ENCODE data around the gene GSTT2.
"Not testable (repeated sequence)": the region's sequence is repeated elsewhere in the genome, so short reads cannot be mapped to it uniquely, and the experiment has no call there.

The GSTT2 gene

DNA sequence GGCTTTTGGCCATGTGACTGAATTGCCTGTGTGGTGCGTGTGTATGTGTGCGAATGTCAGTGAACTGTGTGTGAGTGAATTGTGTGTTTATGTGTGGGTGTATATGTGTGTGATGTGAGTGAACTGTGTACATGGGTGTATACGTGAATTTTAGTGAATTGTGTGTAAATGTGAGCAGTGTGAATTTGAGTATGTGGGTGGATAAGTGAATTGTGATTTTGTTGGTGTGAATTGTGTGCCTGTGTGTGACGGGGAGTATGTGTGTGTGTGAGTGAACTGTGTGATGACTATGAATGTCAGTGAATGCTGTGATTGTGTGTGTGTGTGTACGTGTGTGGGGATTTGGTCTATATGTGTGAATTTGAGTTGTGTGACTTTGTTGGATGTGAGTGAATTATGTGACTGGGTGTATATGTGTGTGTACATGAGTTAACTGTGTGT lies 9.7 kb upstream of the GSTT2 start:
- no peak overlapping the region for H3K4me3 ChIP-seq (ENCODE audit: low read depth in 1 of 2, low read length in 2 of 2)
- TF ChIP-seq, protein P1, sequence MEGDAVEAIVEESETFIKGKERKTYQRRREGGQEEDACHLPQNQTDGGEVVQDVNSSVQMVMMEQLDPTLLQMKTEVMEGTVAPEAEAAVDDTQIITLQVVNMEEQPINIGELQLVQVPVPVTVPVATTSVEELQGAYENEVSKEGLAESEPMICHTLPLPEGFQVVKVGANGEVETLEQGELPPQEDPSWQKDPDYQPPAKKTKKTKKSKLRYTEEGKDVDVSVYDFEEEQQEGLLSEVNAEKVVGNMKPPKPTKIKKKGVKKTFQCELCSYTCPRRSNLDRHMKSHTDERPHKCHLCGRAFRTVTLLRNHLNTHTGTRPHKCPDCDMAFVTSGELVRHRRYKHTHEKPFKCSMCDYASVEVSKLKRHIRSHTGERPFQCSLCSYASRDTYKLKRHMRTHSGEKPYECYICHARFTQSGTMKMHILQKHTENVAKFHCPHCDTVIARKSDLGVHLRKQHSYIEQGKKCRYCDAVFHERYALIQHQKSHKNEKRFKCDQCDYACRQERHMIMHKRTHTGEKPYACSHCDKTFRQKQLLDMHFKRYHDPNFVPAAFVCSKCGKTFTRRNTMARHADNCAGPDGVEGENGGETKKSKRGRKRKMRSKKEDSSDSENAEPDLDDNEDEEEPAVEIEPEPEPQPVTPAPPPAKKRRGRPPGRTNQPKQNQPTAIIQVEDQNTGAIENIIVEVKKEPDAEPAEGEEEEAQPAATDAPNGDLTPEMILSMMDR (IDR thresholded peaks at IDR 0.05; ENCODE audit: borderline replicate concordance, extremely low read depth, low read length, poor library complexity, severe bottlenecking): no peak
- no peak for TF ChIP-seq EZH2 (IDR thresholded peaks at IDR 0.05; ENCODE audit: borderline replicate concordance, low read depth, low read length, severe bottlenecking)
- peak overlapping the region; percentile 31; the same call in 1 of the 2 replicates for H3K4me2 ChIP-seq (ENCODE audit: insufficient read depth, low read length)
- no peak overlapping the region for H2AFZ ChIP-seq (ENCODE audit: low read depth, low read length)
- no peaks in the 10 kb centered on the region for H3K27me3 ChIP-seq (ENCODE audit: insufficient read depth, low read length, poor library complexity)
- H3K79me2 ChIP-seq (ENCODE audit: insufficient read depth, low read length): peaks cover 30% of the 10 kb centered on the region
- peaks cover 31% of the 10 kb centered on the region for H3K4me1 ChIP-seq (ENCODE audit: insufficient read depth, low read length)
- H3K27ac ChIP-seq (ENCODE audit: low read length): no peak overlapping the region
- peaks cover 26% of the 10 kb centered on the region for H4K20me1 ChIP-seq (ENCODE audit: insufficient read depth, low read length)
- peaks cover 31% of the 10 kb centered on the region for H3K36me3 ChIP-seq (ENCODE audit: insufficient read depth, low read length)
- ATAC-seq (ENCODE audit: insufficient read depth, low read depth): no peak
- no peak overlapping the region for H3K9ac ChIP-seq (ENCODE audit: low read depth, low read length)
- H3K9me3 ChIP-seq (ENCODE audit: insufficient read depth, low read length, severe bottlenecking): no peaks in the 10 kb centered on the region
- DNase-seq: no peak

DNA sequence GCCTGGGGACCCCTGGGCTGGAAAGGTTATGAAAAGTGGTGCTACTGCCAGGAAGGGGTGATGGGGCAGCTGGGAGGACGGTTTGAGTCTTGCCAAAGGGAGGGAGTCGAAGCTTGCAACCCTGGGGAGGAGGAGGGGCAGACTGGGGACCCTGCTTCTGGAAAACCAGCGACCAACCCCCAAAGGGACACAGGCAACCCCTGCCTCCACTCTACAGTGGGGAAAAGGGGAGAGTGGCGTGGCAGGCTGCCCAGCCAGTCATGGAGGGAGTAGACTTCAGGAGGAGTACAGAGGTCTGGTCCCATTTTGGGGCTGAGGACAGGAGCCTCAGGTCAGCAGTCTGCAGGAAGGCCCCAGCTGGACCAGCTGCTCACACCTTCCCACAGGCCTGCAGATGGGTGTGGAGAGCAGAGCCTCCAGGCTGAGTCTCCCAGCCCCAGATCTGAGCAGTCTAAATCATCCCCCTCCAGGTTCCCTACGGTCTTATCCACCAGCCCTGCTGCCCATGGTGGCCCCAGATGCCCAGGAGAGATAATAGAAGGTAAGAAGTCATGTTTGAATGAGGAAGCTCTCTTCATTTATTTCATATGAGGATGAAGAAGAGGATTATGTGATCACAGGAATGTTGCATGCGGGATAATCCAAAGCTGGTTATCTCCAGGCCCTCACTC lies 9.0 kb upstream of the GSTT2 start:
- Histone ChIP-seq H4K20me1 (ENCODE audit: insufficient read depth, low read length) (peaks cover 26% of the 10 kb centered on the region), H2AFZ (ENCODE audit: low read depth, low read length) (no peak overlapping the region), H3K4me3 (ENCODE audit: low read depth in 1 of 2, low read length in 2 of 2) (no peak overlapping the region), H3K9me3 (ENCODE audit: insufficient read depth, low read length, severe bottlenecking) (no peaks in the 10 kb centered on the region), H3K36me3 (ENCODE audit: insufficient read depth, low read length) (peaks cover 31% of the 10 kb centered on the region), H3K9ac (ENCODE audit: low read depth, low read length) (no peak overlapping the region), H3K27ac (ENCODE audit: low read length) (no peak overlapping the region), H3K4me1 (ENCODE audit: insufficient read depth, low read length) (peaks cover 31% of the 10 kb centered on the region), H3K4me2 (ENCODE audit: insufficient read depth, low read length) (peak overlapping the region; percentile 27; the same call in 1 of the 2 replicates), H3K27me3 (ENCODE audit: insufficient read depth, low read length, poor library complexity) (no peaks in the 10 kb centered on the region), H3K79me2 (ENCODE audit: insufficient read depth, low read length) (peaks cover 30% of the 10 kb centered on the region)
- no peak for ATAC-seq (ENCODE audit: insufficient read depth, low read depth)
- no peak for TF ChIP-seq EZH2 (IDR thresholded peaks at IDR 0.05; ENCODE audit: borderline replicate concordance, low read depth, low read length, severe bottlenecking)
- TF ChIP-seq, protein P1 (IDR thresholded peaks at IDR 0.05; ENCODE audit: borderline replicate concordance, extremely low read depth, low read length, poor library complexity, severe bottlenecking): no peak
- no peak for DNase-seq

DNA sequence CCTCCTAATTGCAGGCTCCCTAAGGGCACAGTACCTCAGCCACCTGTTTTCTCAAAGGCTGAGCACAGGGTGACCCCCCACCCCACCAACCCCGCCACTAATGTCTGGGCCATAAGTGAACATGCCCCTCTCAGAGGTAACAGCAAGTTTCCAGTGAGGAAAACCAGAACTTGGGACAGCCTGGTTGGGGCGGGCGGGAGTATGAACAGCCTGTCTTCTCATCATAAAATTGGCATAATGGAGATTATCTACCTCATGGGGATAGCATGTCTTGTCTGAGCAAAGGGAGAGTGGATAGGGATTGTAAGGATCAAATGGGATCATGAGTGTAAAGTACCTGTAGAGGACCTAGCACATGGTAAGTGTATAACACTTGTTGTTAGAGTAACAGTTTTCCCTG lies 8.0 kb upstream of the GSTT2 start:
- Histone ChIP-seq H3K36me3 (ENCODE audit: insufficient read depth, low read length) (peaks cover 31% of the 10 kb centered on the region), H4K20me1 (ENCODE audit: insufficient read depth, low read length) (peaks cover 26% of the 10 kb centered on the region), H3K4me1 (ENCODE audit: insufficient read depth, low read length) (peaks cover 31% of the 10 kb centered on the region), H3K4me2 (ENCODE audit: insufficient read depth, low read length) (peak overlapping the region; percentile 45; the same call in 1 of the 2 replicates), H3K79me2 (ENCODE audit: insufficient read depth, low read length) (peaks cover 30% of the 10 kb centered on the region)
- not testable (repeated sequence) for DNase-seq; H2AFZ ChIP-seq (ENCODE audit: low read depth, low read length); H3K9ac ChIP-seq (ENCODE audit: low read depth, low read length); H3K27ac ChIP-seq (ENCODE audit: low read length); H3K27me3 ChIP-seq (ENCODE audit: insufficient read depth, low read length, poor library complexity); H3K4me3 ChIP-seq (ENCODE audit: low read depth in 1 of 2, low read length in 2 of 2); ATAC-seq (ENCODE audit: insufficient read depth, low read depth); H3K9me3 ChIP-seq (ENCODE audit: insufficient read depth, low read length, severe bottlenecking)

DNA sequence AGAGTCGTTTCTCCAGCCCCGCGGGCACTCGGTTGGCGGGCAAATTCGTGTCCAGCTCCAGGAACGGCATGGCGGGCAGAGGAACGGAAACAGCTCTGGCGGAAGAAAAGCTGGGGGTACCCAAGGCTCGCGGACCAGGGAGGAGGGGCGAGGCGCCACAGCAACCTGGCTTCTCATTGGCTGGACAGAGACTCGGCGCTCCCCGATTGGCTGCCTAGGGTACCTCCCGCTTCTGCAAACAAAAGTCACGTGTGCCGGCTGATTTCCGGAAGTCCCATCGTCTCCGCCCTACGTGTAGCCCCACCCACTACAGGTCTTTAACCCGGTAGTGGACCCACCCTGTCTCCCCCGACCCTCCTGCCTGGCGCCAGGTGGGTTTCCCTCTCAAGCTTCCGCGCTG lies 5.6 kb upstream of the GSTT2 start, which contains the start of gene DDT:
Gene DDT (minus strand): TSS at position 97 of the 400 bp plus-strand sequence. CDS start 27 bp downstream, at position 70.
- not testable (repeated sequence) for H3K27ac ChIP-seq (ENCODE audit: low read length); H3K9me3 ChIP-seq (ENCODE audit: insufficient read depth, low read length, severe bottlenecking); H3K9ac ChIP-seq (ENCODE audit: low read depth, low read length); H3K27me3 ChIP-seq (ENCODE audit: insufficient read depth, low read length, poor library complexity); H3K4me3 ChIP-seq (ENCODE audit: low read depth in 1 of 2, low read length in 2 of 2); DNase-seq; H2AFZ ChIP-seq (ENCODE audit: low read depth, low read length)
- Histone ChIP-seq H3K4me2 (ENCODE audit: insufficient read depth, low read length) (peak within 1 kb of the TSS; percentile 39; the same call in 1 of the 2 replicates), H3K79me2 (ENCODE audit: insufficient read depth, low read length) (peaks cover 26% of the 10 kb centered on the region), H3K4me1 (ENCODE audit: insufficient read depth, low read length) (peaks cover 27% of the 10 kb centered on the region), H4K20me1 (ENCODE audit: insufficient read depth, low read length) (peaks cover 23% of the 10 kb centered on the region), H3K36me3 (ENCODE audit: insufficient read depth, low read length) (peaks cover 27% of the 10 kb centered on the region)
- ATAC-seq (ENCODE audit: insufficient read depth, low read depth): peak; percentile 96

DNA sequence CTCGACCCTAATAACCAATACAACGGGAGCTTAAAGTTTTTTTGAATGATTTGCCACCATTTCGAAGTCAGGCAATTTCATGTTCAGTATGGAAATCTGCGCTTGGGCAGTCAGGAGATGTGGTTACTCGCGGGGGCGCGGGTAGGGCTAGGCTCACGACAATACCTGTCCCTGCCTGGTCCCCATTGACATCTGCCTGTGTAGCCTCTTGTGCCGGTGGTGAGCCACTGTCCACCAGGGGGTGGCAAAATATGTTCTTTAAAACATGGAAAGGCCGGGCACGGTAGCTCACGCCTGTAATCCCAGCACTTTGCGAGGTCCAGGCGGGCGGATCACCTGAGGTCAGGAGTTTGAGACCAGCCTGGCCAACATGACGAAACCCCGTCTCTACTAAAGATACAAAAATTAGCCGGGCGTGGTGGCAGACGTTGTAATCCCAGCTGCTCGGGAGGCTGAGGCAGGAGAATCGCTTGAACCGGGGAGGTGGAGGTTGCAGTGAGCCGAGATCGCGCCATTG lies 5.0 kb upstream of the GSTT2 start:
- not testable (repeated sequence) for H3K27me3 ChIP-seq (ENCODE audit: insufficient read depth, low read length, poor library complexity); ATAC-seq (ENCODE audit: insufficient read depth, low read depth); H3K27ac ChIP-seq (ENCODE audit: low read length); DNase-seq; H3K4me3 ChIP-seq (ENCODE audit: low read depth in 1 of 2, low read length in 2 of 2); H3K9ac ChIP-seq (ENCODE audit: low read depth, low read length); H3K9me3 ChIP-seq (ENCODE audit: insufficient read depth, low read length, severe bottlenecking); H2AFZ ChIP-seq (ENCODE audit: low read depth, low read length)
- Histone ChIP-seq H3K4me2 (ENCODE audit: insufficient read depth, low read length) (peak overlapping the region; percentile 39; the same call in 1 of the 2 replicates), H3K4me1 (ENCODE audit: insufficient read depth, low read length) (peaks cover 21% of the 10 kb centered on the region), H3K79me2 (ENCODE audit: insufficient read depth, low read length) (peaks cover 21% of the 10 kb centered on the region), H4K20me1 (ENCODE audit: insufficient read depth, low read length) (peaks cover 20% of the 10 kb centered on the region), H3K36me3 (ENCODE audit: insufficient read depth, low read length) (peaks cover 22% of the 10 kb centered on the region)

DNA sequence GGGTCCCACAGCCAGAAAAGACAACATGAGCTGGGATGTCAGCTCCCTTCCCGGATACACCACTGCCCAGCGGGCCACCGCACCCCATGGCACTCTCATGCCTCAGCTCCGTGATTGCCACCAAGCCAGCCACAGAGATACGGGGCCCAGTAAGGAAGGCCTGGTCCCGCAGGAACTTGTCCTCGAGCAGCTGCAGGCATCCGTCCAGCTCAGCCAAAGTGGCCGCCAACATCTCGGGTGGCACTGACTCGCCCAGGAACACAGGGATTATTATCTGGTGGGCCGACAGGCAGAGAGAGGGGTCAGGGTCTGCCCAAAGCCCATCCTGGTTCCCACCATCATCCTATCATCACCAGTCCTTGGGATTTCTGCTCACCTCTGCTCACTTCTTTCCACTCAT lies 2.6 kb upstream of the GSTT2 start:
- not testable (repeated sequence) for H2AFZ ChIP-seq (ENCODE audit: low read depth, low read length); H3K27ac ChIP-seq (ENCODE audit: low read length); H4K20me1 ChIP-seq (ENCODE audit: insufficient read depth, low read length); H3K4me3 ChIP-seq (ENCODE audit: low read depth in 1 of 2, low read length in 2 of 2); ATAC-seq (ENCODE audit: insufficient read depth, low read depth); H3K4me1 ChIP-seq (ENCODE audit: insufficient read depth, low read length); H3K36me3 ChIP-seq (ENCODE audit: insufficient read depth, low read length); H3K4me2 ChIP-seq (ENCODE audit: insufficient read depth, low read length); H3K9ac ChIP-seq (ENCODE audit: low read depth, low read length); H3K9me3 ChIP-seq (ENCODE audit: insufficient read depth, low read length, severe bottlenecking); H3K79me2 ChIP-seq (ENCODE audit: insufficient read depth, low read length); H3K27me3 ChIP-seq (ENCODE audit: insufficient read depth, low read length, poor library complexity); DNase-seq

Data from DND-41 (cell line).